ENCODE data around the gene CDK11B.

The CDK11B gene

GRCh38 chr1:1629430-1630190 lies 29.2 kb downstream of the CDK11B start:
- Histone ChIP-seq H2AFZ (ENCODE audit: low read depth, low read length) (no peak overlapping the region), H3K27ac (ENCODE audit: low read length) (peak overlapping the region; percentile 30; the same call in 1 of the 2 replicates), H3K36me3 (replicated peaks; ENCODE audit: low read depth, low read length) (no peaks in the 10 kb centered on the region), H3K27me3 (ENCODE audit: low read depth, low read length) (no peaks in the 10 kb centered on the region), H3K79me2 (ENCODE audit: low read length) (no peaks in the 10 kb centered on the region), H4K20me1 (ENCODE audit: insufficient read depth, low read length) (no peaks in the 10 kb centered on the region), H3K9me3 (ENCODE audit: insufficient read depth, low read length) (no peaks in the 10 kb centered on the region), H3K4me1 (ENCODE audit: low read length) (peaks cover 4% of the 10 kb centered on the region; the same call in 1 of the 2 replicates), H3K9ac (ENCODE audit: low read length) (peak overlapping the region; percentile 69), H3K4me2 (ENCODE audit: low read length) (peak overlapping the region; percentile 67), H3K4me3 (ENCODE audit: low read length) (peak overlapping the region; percentile 77)
- TF ChIP-seq EZH2phosphoT487 (IDR thresholded peaks at IDR 0.05; ENCODE audit: low read depth) (no peak), CTCF (IDR thresholded peaks at IDR 0.05; ENCODE audit: low read depth, low read length) (no peak)

- H3K9ac ChIP-seq (ENCODE audit: low read length) = peak overlapping the region; percentile 69
Measured at GRCh38 chr1:1628754-1629429, 29.9 kb downstream of the CDK11B start.

GRCh38 chr1:1627829-1628753 lies 30.7 kb downstream of the CDK11B start:
- peaks cover 4% of the 10 kb centered on the region; the same call in 1 of the 2 replicates for H3K4me1 ChIP-seq (ENCODE audit: low read length)
- H3K9ac ChIP-seq (ENCODE audit: low read length) = no peak overlapping the region
- no peaks in the 10 kb centered on the region for H4K20me1 ChIP-seq (ENCODE audit: insufficient read depth, low read length)

More at GRCh38 chr1:1628754-1629429, 29.9 kb downstream of the CDK11B start:
- Histone ChIP-seq H3K4me2 (ENCODE audit: low read length) (peak overlapping the region; percentile 67), H4K20me1 (ENCODE audit: insufficient read depth, low read length) (no peaks in the 10 kb centered on the region), H3K27me3 (ENCODE audit: low read depth, low read length) (no peaks in the 10 kb centered on the region), H3K36me3 (replicated peaks; ENCODE audit: low read depth, low read length) (no peaks in the 10 kb centered on the region), H2AFZ (ENCODE audit: low read depth, low read length) (no peak overlapping the region), H3K79me2 (ENCODE audit: low read length) (no peaks in the 10 kb centered on the region), H3K4me1 (ENCODE audit: low read length) (peaks cover 4% of the 10 kb centered on the region; the same call in 1 of the 2 replicates), H3K9me3 (ENCODE audit: insufficient read depth, low read length) (no peaks in the 10 kb centered on the region), H3K4me3 (ENCODE audit: low read length) (peak overlapping the region; percentile 77), H3K27ac (ENCODE audit: low read length) (peak overlapping the region; percentile 30; the same call in 1 of the 2 replicates)
- TF ChIP-seq EZH2phosphoT487 (IDR thresholded peaks at IDR 0.05; ENCODE audit: low read depth) = no peak
- TF ChIP-seq CTCF (IDR thresholded peaks at IDR 0.05; ENCODE audit: low read depth, low read length) = no peak

More at GRCh38 chr1:1627829-1628753, 30.7 kb downstream of the CDK11B start:
- no peak overlapping the region for H2AFZ ChIP-seq (ENCODE audit: low read depth, low read length)
- TF ChIP-seq EZH2phosphoT487 (IDR thresholded peaks at IDR 0.05; ENCODE audit: low read depth) (no peak), CTCF (IDR thresholded peaks at IDR 0.05; ENCODE audit: low read depth, low read length) (no peak)
- no peaks in the 10 kb centered on the region for H3K79me2 ChIP-seq (ENCODE audit: low read length)
- no peaks in the 10 kb centered on the region for H3K27me3 ChIP-seq (ENCODE audit: low read depth, low read length)
- H3K4me3 ChIP-seq (ENCODE audit: low read length) = peak overlapping the region; percentile 77; the same call in 1 of the 2 replicates
- H3K36me3 ChIP-seq (replicated peaks; ENCODE audit: low read depth, low read length) = no peaks in the 10 kb centered on the region
- no peak overlapping the region for H3K27ac ChIP-seq (ENCODE audit: low read length)
- H3K9me3 ChIP-seq (ENCODE audit: insufficient read depth, low read length) = no peaks in the 10 kb centered on the region
- H3K4me2 ChIP-seq (ENCODE audit: low read length) = peak overlapping the region; percentile 67
